GM12878 (cell line): Measurements from ENCODE around the gene NUP62.

ENCODE experiments used
- CHD4 ChIP-seq: fragments of 200-600 bp; sonication (generic); IDR thresholded peaks from 2 replicates; pipeline ENCODE4 v1.6.1; 2016; ENCODE audit warnings: mild to moderate bottlenecking
- EZH2 ChIP-seq: IDR thresholded peaks from 2 replicates; pipeline ENCODE4 v1.6.1; 2012; ENCODE audit warnings: low read depth, mild to moderate bottlenecking, control low read depth, inconsistent platforms, low read length, borderline replicate concordance; ENCODE audit not compliant: control insufficient read depth
- MEF2A ChIP-seq: IDR thresholded peaks from 2 replicates; pipeline ENCODE4 v1.6.1; 2011; ENCODE audit warnings: low read depth, mild to moderate bottlenecking, low read length, moderate library complexity; ENCODE audit not compliant: insufficient read depth
- POLR2A ChIP-seq: IDR thresholded peaks from 2 replicates; pipeline ENCODE4 v1.6.1; 2011; ENCODE audit warnings: low read depth, mild to moderate bottlenecking, low read length
- RFX5 ChIP-seq: IDR thresholded peaks from 2 replicates; pipeline ENCODE4 v1.6.1; 2011; ENCODE audit warnings: low read depth, low read length, improper control_type of control experiment
- TF ChIP-seq, protein P1 (sequence below): fragments of 450-650 bp; IDR thresholded peaks from 2 replicates; pipeline ENCODE4 v1.6.1; 2017; ENCODE audit warnings: low read depth, mild to moderate bottlenecking, moderate library complexity

GRCh38 chr19:49870309-49870901, 58.9 kb downstream of the NUP62 start:
- no peak for TF ChIP-seq RFX5
- no peak for TF ChIP-seq POLR2A
- TF ChIP-seq EZH2 = no peak
- TF ChIP-seq, protein P1, sequence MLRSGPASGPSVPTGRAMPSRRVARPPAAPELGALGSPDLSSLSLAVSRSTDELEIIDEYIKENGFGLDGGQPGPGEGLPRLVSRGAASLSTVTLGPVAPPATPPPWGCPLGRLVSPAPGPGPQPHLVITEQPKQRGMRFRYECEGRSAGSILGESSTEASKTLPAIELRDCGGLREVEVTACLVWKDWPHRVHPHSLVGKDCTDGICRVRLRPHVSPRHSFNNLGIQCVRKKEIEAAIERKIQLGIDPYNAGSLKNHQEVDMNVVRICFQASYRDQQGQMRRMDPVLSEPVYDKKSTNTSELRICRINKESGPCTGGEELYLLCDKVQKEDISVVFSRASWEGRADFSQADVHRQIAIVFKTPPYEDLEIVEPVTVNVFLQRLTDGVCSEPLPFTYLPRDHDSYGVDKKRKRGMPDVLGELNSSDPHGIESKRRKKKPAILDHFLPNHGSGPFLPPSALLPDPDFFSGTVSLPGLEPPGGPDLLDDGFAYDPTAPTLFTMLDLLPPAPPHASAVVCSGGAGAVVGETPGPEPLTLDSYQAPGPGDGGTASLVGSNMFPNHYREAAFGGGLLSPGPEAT = no peak
- no peak for TF ChIP-seq MEF2A
- no peak for TF ChIP-seq CHD4
